Measurements from ENCODE around the gene PPP1R1C.

PPP1R1C gene

DNA sequence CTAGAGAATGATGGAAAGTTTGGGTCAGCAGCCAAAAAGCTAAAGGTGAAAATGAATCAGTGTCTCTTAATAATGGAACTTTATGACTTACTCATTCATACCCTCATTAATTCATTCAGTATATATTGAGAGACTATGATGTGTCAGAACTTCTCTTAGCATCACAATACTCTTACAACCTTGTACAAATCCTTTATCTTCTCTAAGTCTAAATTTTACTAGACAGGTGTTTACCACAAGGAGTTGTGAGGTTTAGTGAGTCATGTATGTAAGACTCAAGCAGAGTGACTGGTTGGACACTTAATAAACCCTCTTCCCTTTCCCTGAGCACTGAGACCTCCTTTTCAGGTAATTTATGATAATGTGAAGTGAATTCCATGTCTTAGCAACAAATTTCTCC lies 129.6 kb downstream of the PPP1R1C start:
- DNase-seq, result no peak

DNA sequence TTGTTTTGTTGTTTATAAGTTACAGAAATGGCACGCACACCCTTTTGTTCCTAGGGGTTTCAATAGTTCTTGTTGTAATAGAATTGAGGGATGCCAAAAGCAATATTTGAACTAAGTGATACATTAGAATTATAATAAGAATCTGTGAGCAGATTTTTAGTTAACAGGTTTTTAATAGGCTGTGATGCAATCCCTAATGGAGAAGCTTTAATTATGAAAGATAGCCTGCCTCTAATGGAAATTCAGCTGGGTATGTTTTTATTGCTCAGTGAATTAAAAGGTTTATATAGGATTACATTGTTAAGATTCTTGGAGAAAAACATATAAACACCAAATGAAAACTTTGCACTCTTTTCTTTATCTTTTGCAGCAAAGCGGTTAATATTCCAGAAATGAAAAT lies 131.1 kb downstream of the PPP1R1C start:
- no peak for DNase-seq

DNA sequence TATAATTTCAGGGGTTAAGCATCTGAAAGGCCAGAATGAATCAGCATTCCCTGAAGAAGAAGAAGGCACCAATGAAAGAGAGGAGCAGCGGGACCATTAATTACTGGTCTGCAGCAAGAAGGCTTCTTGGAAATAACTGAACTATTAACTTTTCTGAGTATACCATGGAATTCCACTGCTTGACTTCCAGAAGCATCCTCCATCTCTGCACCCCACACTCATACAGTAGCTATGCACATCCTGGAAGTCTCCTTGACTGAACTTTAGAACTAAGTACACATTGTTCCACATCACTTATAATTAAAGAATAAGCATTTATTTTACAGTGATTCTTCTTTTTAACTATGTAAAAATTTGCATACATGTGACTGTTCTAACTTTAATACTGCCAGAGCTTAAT lies 131.5 kb downstream of the PPP1R1C start:
- DNase-seq, result no peak

DNA sequence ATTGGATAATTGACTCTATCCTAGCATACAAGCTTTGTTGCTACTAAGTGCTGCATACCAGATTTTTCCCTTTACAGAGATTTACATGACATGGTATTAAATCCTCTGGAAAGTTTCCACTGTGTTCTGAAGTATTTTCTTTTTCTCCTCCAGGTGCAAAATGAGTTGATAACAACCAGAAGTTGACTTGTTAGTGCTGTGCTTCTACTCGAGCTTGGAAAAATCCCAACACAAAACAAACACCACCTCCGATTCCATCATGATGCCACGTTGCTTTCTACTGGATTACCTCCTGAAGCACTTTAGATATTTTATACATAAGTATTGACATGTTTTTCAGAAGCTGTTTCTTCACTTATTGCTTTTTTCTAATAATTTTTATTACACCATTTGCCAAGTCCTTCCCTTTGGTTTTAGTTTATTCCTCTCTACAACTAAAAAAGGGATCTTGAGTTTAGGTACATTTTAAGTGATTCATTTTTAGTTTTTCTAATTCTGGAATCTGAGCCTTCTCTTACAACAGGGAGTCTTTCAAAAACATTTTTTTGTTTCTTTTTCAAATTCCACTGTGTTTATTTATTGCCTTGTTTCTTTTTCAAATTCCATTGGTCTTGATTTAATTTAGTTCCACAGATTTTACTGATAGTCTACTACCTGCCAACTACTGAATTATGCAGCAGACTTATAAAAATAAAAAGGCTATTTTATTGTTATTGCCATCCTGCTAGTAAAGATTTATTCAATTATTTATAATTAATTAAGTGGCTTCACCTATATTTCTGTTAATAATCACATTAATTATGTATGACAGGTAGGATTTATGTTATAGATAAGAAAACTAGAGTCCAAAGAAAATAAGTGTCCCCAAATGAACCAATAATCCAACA lies 143.4 kb downstream of the PPP1R1C start:
- DNase-seq, result no peak

DNA sequence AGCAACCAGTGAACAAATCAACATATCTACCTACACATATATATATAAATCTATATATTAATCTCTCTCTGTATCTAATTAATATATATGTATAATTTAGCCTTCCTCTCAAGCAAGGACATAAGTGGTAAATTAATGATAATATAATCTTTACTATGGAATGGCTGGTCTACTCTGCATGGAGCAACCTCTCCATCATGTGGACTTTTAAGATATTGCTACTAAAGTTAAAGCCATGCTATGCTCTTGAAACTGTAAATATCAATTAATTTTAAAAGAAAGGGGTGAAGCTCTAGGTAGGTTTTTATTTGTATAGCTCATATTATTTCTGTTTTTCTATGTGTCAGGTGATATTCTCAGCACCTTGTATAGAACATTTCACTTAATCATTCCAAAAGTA lies 147.0 kb downstream of the PPP1R1C start:
- no peak for DNase-seq

DNA sequence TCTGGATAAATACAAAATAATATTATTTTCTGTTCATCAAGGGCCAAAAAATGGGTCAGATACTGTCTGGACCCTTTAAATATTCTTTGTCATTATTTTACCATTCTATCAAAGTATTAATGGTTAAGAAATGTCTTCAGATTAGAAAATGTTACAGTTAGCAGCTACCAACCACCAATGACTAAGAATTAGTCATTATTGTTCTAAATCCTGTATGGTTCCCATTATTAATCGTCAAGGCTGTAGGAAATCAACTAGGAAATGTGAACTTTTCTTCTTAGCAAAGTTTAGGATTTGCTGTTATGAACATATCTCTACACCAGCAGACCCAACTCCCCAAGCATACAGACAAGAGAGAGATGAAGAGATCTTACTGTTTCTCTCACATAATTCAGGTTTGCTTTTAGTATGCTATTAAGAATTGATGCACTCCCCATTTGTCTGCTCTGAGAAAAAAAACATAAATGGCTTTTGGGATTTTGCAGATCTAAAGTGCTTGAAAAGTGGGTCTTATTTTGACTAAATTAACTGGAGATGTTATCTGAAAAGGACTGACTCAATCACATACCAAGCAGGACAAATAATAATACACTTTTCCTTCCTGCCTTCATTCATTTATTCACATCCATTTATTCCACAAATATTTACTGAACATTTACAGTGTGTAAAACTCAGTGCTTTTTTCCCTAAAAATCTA lies 147.7 kb downstream of the PPP1R1C start:
- DNase-seq, result no peak

DNA sequence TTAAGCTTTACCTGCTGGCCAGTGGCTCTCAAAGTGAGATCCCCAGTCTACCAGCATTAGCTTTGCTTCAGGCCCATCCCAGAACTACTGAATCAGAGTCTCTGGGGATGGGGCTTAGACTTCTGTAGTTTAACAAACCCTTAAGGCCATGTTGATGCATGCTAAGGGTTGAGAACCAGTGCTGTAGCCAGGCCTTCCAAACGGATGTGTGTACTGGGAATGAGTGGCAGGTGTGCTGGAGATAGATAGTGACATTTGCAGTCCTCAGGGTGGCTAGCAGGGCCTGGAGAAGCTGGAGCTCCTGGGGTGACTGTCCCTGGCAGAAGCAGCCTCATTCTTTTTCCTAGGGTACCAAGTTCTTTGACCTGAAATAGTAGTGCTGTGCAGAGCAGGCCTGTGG lies 148.5 kb downstream of the PPP1R1C start:
- DNase-seq, result no peak

DNA sequence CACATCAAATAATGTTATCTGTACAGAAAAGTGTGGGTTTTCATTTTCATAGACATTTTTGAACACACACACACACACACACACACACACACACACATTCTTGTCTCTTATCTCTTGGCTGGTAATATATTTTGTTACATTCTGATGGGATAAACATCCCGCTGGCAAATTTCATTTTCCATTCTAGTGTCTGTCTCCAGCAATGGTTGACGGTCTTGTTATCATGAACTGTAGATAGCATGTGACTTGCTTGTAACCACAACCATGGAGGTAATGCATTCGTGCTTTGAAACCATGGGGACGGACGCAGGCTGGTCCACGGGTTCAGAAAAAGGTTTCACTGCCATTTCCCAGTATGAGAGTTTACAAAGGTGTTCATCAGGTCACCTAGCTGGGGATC lies 156.4 kb downstream of the PPP1R1C start:
- DNase-seq, result no peak

DNA sequence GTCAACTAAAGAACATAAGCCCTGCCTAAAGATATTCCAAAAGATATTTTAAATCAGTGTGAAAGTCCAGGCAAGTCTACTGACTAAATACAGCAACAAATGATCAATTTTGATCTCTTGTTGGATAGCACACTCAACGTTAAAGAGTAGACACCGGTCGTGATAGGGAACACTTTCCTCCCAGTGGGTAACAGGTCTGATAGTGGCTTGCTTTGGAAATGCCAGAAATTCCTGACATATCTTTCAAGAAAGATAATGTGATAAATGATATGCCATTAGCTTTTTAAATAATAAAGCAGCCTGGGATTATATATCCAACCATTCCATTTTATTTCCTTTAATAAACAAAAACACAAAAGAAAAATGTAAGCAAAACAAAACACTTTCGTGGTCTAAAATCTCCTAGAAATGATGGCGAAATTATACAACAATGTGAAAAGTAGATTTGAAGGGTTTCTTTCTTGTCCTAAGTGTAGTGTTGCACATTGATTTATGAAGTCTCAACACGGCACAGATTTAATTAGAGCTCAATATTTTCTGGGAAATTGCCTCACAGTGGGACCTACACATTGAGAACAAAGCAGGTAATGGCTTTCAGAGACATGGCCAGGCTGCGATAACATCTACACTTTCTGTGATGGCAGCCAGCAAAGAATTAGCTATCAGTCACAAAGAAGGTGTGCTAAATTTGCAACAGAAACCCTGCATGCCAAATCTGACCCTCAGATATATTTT lies 158.6 kb downstream of the PPP1R1C start:
- DNase-seq, result no peak

DNA sequence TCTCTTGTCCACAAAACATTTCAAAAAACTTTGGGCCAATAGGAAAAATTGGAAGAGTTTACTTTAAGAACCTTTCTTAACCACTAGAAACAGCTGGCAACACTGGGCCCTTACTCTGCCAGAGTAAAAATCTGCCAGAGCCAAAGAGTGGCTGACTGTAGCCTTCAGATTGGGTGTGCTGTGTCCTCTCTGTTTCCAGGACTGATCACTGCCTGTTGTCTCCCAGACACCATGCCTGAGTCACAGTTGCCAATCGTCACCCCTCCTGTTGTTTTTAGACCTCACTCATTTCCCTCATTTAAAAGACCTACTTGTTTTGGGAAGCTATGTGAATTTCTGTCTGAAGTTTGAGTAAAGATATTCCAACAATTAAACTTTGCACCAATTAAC lies 159.1 kb downstream of the PPP1R1C start:
- no peak for DNase-seq

DNA sequence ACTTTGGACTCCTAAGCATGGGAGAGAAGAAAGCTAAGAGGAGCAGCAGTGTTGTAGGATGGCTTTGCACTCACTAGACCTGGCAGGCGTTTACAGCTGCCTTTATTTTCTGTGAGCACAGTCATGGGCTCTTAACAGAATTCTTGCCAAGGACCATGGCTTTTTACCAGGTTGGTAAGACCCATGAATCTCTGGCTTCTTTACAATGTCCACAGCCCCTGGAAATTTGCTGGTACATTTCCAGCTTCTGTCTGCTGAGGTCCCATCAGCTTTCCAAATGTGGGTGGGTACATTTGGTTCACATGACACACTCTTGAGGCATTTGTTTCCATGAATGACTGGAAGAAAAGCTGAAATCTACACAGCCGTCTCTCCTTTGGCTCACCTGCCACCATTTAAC lies 162.7 kb downstream of the PPP1R1C start:
- DNase-seq, result no peak

DNA sequence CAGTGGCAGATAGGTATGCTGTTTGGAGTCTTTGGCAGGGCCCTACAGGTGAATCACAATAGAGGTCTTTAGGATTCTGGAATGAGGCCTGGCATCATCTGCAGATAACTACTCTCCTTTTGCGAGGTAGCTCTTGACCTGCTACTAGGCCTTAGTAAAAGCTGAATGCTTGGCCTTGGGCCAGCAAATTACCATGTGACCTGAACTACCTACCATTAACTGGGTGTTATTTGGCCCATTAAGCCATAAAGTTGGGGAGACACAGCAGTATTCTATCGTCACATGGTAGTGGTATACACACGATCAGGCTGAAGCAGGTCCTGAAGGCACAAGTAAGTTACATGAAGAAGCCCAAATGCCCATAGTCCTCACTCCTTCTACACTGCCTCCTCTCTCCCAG lies 178.2 kb downstream of the PPP1R1C start:
- DNase-seq, result no peak

DNA sequence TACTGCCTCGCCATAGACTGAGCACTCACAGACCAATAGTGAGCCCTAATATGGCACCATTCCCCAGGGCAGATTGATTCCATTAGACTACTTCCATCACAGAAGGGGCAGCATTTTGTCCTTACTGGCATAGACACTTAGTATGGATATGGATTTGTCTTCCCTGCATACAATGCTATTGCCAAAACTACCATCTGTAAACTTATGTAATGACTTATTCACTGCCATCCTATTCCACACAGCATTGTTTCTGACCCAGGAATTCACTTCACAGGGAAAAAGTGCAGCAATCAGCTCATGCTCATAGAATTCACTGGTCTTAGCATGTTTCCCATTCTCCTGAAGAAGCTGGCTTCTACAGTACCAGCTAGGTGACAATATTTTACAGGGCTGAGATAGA lies 179.0 kb downstream of the PPP1R1C start:
- no peak for DNase-seq

DNA sequence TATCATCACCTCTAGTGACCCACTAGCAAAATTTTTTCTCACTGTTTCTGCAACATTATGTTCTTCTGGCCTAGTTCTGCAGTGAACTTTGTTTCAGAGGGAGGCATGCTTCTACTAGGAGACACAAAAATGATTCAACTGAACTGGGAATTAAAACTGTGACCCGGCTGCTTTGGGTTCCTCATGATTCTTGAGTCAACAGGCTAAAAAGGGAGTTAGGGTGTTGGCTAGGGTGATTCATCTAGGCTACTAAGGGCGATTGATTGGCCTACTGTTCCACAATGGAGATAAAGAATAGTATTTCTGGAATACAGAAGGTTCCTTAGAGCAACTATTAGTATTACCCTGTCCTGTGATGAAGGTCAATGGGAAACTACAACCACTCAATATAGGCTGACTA lies 179.5 kb downstream of the PPP1R1C start:
- no peak for DNase-seq

DNA sequence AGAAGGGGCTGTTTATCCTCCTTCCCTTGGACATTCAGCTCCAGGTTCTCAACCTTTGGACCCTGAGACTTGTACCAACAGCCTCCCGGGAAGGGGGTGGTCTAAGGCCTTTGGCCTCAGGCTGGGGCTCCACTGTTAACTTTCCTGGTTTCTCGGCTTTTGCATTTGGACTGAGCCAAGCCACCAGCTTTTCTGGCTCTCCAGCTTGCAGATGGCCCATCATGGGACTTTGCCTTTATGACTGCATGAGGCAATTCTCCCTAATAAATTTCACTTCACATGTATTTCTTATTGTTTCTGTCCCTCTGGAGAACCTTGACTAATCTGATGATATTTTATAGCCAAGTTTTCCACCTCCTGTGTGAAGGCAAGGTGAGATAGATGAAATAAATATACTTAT lies 180.8 kb downstream of the PPP1R1C start:
- no peak for DNase-seq

DNA sequence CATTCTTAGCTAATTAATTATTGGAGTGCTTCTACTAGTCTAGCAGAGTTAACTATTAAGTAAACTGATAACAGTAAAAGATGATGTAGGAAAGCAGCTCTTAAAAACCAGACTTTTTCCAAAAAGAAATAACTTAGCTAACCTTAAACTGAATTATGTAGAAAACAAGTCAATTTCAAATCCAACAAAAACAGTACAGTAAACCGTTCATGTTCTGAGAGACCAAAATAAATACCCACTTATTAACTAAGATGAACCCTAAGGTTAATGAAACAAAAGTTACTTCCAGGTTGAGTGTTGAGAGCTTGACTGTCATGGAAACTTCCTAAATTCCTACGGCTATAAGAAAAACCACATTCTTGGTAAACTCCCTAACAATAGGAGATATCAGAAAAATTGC lies 181.2 kb downstream of the PPP1R1C start:
- DNase-seq, result no peak

All from stimulated activated CD4-positive, alpha-beta T cell treated with anti-CD3 and anti-CD28 coated beads, Interleukin-2, amount 100 ng/mL, for 48 hours (primary cell).